H9 (cell line): ENCODE results near the gene SMIM10. TPM values are rescaled to one million over a fixed set of nuclear protein-coding genes. Genes with fewer than 3 reads are reported as not detected.

Source experiments
- DNase-seq: peaks from one replicate; pipeline ENCODE4 v3.0.0-alpha.2; 2017
- H2AFZ ChIP-seq: one replicate; pipeline ENCODE4 v1.6.1; 2013; ENCODE audit warnings: mild to moderate bottlenecking, low read length, control low read depth, moderate library complexity
- H2AK5ac ChIP-seq: 2 replicates; pipeline ENCODE4 v1.6.1; 2013; ENCODE audit warnings: low read length, control low read depth, mixed read lengths; ENCODE audit not compliant: insufficient read length
- H2BK120ac ChIP-seq: one replicate; pipeline ENCODE4 v1.6.1; 2013; ENCODE audit warnings: low read depth, mild to moderate bottlenecking, low read length, control low read depth, inconsistent platforms; ENCODE audit not compliant: poor library complexity, severe bottlenecking
- H2BK12ac ChIP-seq: 2 replicates; pipeline ENCODE4 v1.6.1; 2013; ENCODE audit warnings: low read length, control low read depth, mixed read lengths, low read depth; ENCODE audit not compliant: insufficient read length
- H2BK15ac ChIP-seq: 2 replicates; pipeline ENCODE4 v1.6.1; 2013; ENCODE audit warnings: low read depth, low read length, control low read depth
- H2BK20ac ChIP-seq: one replicate; pipeline ENCODE4 v1.6.1; 2013; ENCODE audit warnings: low read depth, mild to moderate bottlenecking, low read length, control low read depth, inconsistent platforms; ENCODE audit not compliant: poor library complexity, severe bottlenecking
- H2BK5ac ChIP-seq: 2 replicates; pipeline ENCODE4 v1.6.1; 2013; ENCODE audit warnings: low read length, control low read depth, mixed read lengths; ENCODE audit not compliant: insufficient read length
- H3K14ac ChIP-seq: 2 replicates; pipeline ENCODE4 v1.6.1; 2013; ENCODE audit warnings: low read length, control low read depth; ENCODE audit not compliant: insufficient read depth
- H3K18ac ChIP-seq: 2 replicates; pipeline ENCODE4 v1.6.1; 2013; ENCODE audit warnings: low read depth, mild to moderate bottlenecking, mixed read lengths, low read length, control low read depth; ENCODE audit not compliant: insufficient read length
- H3K23ac ChIP-seq: 2 replicates; pipeline ENCODE4 v1.6.1; 2013; ENCODE audit warnings: low read length, control low read depth, mixed read lengths, low read depth; ENCODE audit not compliant: insufficient read length
- H3K23me2 ChIP-seq: 2 replicates; pipeline ENCODE4 v1.6.1; 2013; ENCODE audit warnings: low read depth, mild to moderate bottlenecking, mixed read lengths, low read length, control low read depth; ENCODE audit not compliant: insufficient read length, poor library complexity, severe bottlenecking
- H3K27ac ChIP-seq: 2 replicates; pipeline ENCODE4 v1.5.1; 2013; ENCODE audit warnings: low read length, control low read depth, mixed read lengths, low read depth; ENCODE audit not compliant: insufficient read length
- H3K27me3 ChIP-seq: 2 replicates; pipeline ENCODE4 v1.6.1; 2013; ENCODE audit warnings: low read length, control low read depth, inconsistent platforms; ENCODE audit not compliant: insufficient read depth
- H3K4ac ChIP-seq: 2 replicates; pipeline ENCODE4 v1.6.1; 2013; ENCODE audit warnings: low read depth, mild to moderate bottlenecking, control low read depth, inconsistent platforms, low read length, moderate library complexity
- H3K4me1 ChIP-seq: 2 replicates; pipeline ENCODE4 v1.6.1; 2013; ENCODE audit warnings: low read length, control low read depth, inconsistent platforms; ENCODE audit not compliant: insufficient read depth
- H3K4me2 ChIP-seq: 2 replicates; pipeline ENCODE4 v1.6.1; 2013; ENCODE audit warnings: low read length, control low read depth, mixed read lengths; ENCODE audit not compliant: insufficient read length, insufficient read depth
- H3K56ac ChIP-seq: 2 replicates; pipeline ENCODE4 v1.6.1; 2013; ENCODE audit warnings: low read depth, mild to moderate bottlenecking, mixed read lengths, low read length, control low read depth; ENCODE audit not compliant: insufficient read length
- H3K79me1 ChIP-seq: 2 replicates; pipeline ENCODE4 v1.6.1; 2013; ENCODE audit warnings: low read depth, mild to moderate bottlenecking, moderate library complexity, low read length, control low read depth, inconsistent platforms; ENCODE audit not compliant: insufficient read depth, poor library complexity, severe bottlenecking
- H3K79me2 ChIP-seq: 2 replicates; pipeline ENCODE4 v1.6.1; 2013; ENCODE audit warnings: low read length, control low read depth, inconsistent platforms; ENCODE audit not compliant: insufficient read depth
- H3K9ac ChIP-seq: 2 replicates; pipeline ENCODE4 v1.6.1; 2013; ENCODE audit warnings: low read length, control low read depth, mixed read lengths; ENCODE audit not compliant: insufficient read length; ENCODE audit errors: extremely low read depth
- H3K9me3 ChIP-seq: one replicate; pipeline ENCODE4 v1.6.1; 2013; ENCODE audit warnings: low read depth, low read length, inconsistent platforms; ENCODE audit not compliant: control insufficient read depth
- H3T11ph ChIP-seq: one replicate; pipeline ENCODE4 v1.6.1; 2013; ENCODE audit warnings: mild to moderate bottlenecking, low read length, control low read depth, inconsistent platforms
- H4K20me1 ChIP-seq: one replicate; pipeline ENCODE4 v1.6.1; 2013; ENCODE audit not compliant: control insufficient read depth, insufficient read length, insufficient read depth
- H4K5ac ChIP-seq: 2 replicates; pipeline ENCODE4 v1.6.1; 2013; ENCODE audit warnings: low read depth, mild to moderate bottlenecking, mixed read lengths, low read length, control low read depth; ENCODE audit not compliant: insufficient read length
- H4K8ac ChIP-seq: replicated peaks from 2 replicates; pipeline ENCODE4 v1.6.1; 2013; ENCODE audit warnings: low read length, control low read depth, mixed read lengths, low read depth; ENCODE audit not compliant: insufficient read length
- H4K91ac ChIP-seq: 2 replicates; pipeline ENCODE4 v1.6.1; 2013; ENCODE audit warnings: low read depth, mild to moderate bottlenecking, moderate library complexity, mixed read lengths, low read length, control low read depth; ENCODE audit not compliant: insufficient read length
- H3K27ac Mint-ChIP-seq, 3 experiments: 2 replicates in 2 of 3; 3 replicates in 1 of 3; pipeline ENCODE4 v1.8.0; 2020 to 2021; ENCODE audit warnings: mixed read lengths in 3 of 3, mild to moderate bottlenecking in 1 of 3, moderate library complexity in 1 of 3
- H3K27me3 Mint-ChIP-seq: 2 replicates; pipeline ENCODE4 v1.8.0; 2021; ENCODE audit warnings: low read depth, mild to moderate bottlenecking, moderate library complexity, mixed read lengths
- H3K36me3 Mint-ChIP-seq, 3 experiments: 2 replicates in 2 of 3; 3 replicates in 1 of 3; pipeline ENCODE4 v1.8.0; 2020 to 2021; ENCODE audit warnings: low read depth in 3 of 3, mixed read lengths in 3 of 3; ENCODE audit not compliant: insufficient read depth in 1 of 3
- H3K4me1 Mint-ChIP-seq, 2 experiments: 2 replicates each; pipeline ENCODE4 v1.8.0; 2020; ENCODE audit warnings: mixed read lengths in 2 of 2
- H3K4me3 Mint-ChIP-seq, 2 experiments: 2 replicates in 1 of 2; 3 replicates in 1 of 2; pipeline ENCODE4 v1.8.0; 2020 to 2021; ENCODE audit warnings: mild to moderate bottlenecking in 2 of 2, mixed read lengths in 2 of 2, moderate library complexity in 1 of 2
- H3K9me3 Mint-ChIP-seq, 2 experiments: 2 replicates in 1 of 2; 3 replicates in 1 of 2; pipeline ENCODE4 v1.8.0; 2020; ENCODE audit warnings: mild to moderate bottlenecking in 2 of 2, mixed read lengths in 2 of 2, moderate library complexity in 1 of 2
- CTCF ChIP-seq: fragments of 200-600 bp; sonication (generic); conservative IDR thresholded peaks from 3 replicates; pipeline ENCODE4 v1.8.0; 2021; ENCODE audit warnings: antibody characterized with exemption, mild to moderate bottlenecking
- WGBS: extraction: QIAGEN DNeasy Blood & Tissue Kit; methylation state at CpG from one replicate; pipeline ENCODE4 v1.1.7; 2013; ENCODE audit warnings: missing lambda C conversion rate, low lambda C conversion rate, mixed read lengths; ENCODE audit not compliant: insufficient read length; ENCODE audit errors: extremely low coverage; 5-methylcytosine and 5-hydroxymethylcytosine counted together
- total RNA-seq: library from RNA; stranded (reverse); gene quantifications from 2 replicates; pipeline ENCODE4 v1.2.1, GENCODE V29; 2021

SMIM10 gene
- total RNA-seq, 1 experiment from 2014 or later = 1.2 TPM

- H3K4me3 Mint-ChIP-seq = no peak overlapping the region
- peaks cover 14% of the 10 kb centered on the region for H3K9me3 ChIP-seq
- peaks cover 7 to 59% of the 10 kb centered on the region in 2 experiments; a peak in 4 of 5 replicates for H3K9me3 Mint-ChIP-seq
- H2BK120ac ChIP-seq = no peak overlapping the region
- no peak overlapping the region for H3K56ac ChIP-seq
- no peak overlapping the region for H2BK20ac ChIP-seq
- H3T11ph ChIP-seq = no peak overlapping the region
- H2BK15ac ChIP-seq = no peak overlapping the region
- H3K27me3 Mint-ChIP-seq = no peaks in the 10 kb centered on the region; the same call in 1 of the 2 replicates
- H3K4me1 Mint-ChIP-seq = no peaks in the 10 kb centered on the region
- no peak for TF ChIP-seq CTCF
- no peak overlapping the region for H2BK5ac ChIP-seq
- no peaks in the 10 kb centered on the region for H3K27me3 ChIP-seq
- no peak overlapping the region for H3K23ac ChIP-seq
- H3K27ac ChIP-seq = no peak overlapping the region
- no peak overlapping the region for H2AFZ ChIP-seq
- no peak overlapping the region for H3K27ac Mint-ChIP-seq
- no peaks in the 10 kb centered on the region for H3K23me2 ChIP-seq
- H3K79me1 ChIP-seq = no peaks in the 10 kb centered on the region
- H3K4ac ChIP-seq = no peak overlapping the region
- no peak overlapping the region for H3K4me2 ChIP-seq
- no peak overlapping the region for H2AK5ac ChIP-seq
- WGBS = no CpG with 5 or more reads among the region's 2 CpGs
- H3K18ac ChIP-seq = no peak overlapping the region
- H4K20me1 ChIP-seq = no peaks in the 10 kb centered on the region
- no peaks in the 10 kb centered on the region for H3K79me2 ChIP-seq
- no peak overlapping the region for H3K14ac ChIP-seq
- H3K36me3 Mint-ChIP-seq = no peaks in the 10 kb centered on the region
- no peak for DNase-seq
- H4K8ac ChIP-seq = no peak overlapping the region
- no peak overlapping the region for H4K91ac ChIP-seq
- no peak overlapping the region for H4K5ac ChIP-seq
- no peak overlapping the region for H3K9ac ChIP-seq
- H2BK12ac ChIP-seq = no peak overlapping the region
- no peaks in the 10 kb centered on the region for H3K4me1 ChIP-seq
Measured at GRCh38 chrX:134982748-134983147, 8.0 kb upstream of the SMIM10 start.
